ENCODE data around the gene HS3ST2. TPM values are rescaled to one million over a fixed set of nuclear protein-coding genes. Genes with fewer than 3 reads are reported as not detected.

HS3ST2 gene
- polyA plus RNA-seq, 1 experiment, result not detected

GRCh38 chr16:22901563-22901962, 87.6 kb downstream of the HS3ST2 start:
- Histone ChIP-seq H3K27me3 (ENCODE audit: control insufficient read depth, insufficient read depth, low read length) (no peaks in the 10 kb centered on the region), H3K4me3 (ENCODE audit: low read depth, low read length) (no peak overlapping the region), H3K9me3 (ENCODE audit: control insufficient read depth, insufficient read depth, low read length) (no peaks in the 10 kb centered on the region), H3K27ac (ENCODE audit: low read depth, low read length) (no peak overlapping the region)
- no peak for DNase-seq (ENCODE audit: low read depth, low spot score)
- no peak for TF ChIP-seq CTCF (IDR thresholded peaks at IDR 0.05; ENCODE audit: low read depth, low read length)
- POLR2A ChIA-PET, result no interaction called here
- CTCF ChIA-PET, result interaction anchor here (8.5 kb wide), 1 partner anchor 534 kb away, joined by 62 read pairs; no protein-coding TSS in a partner anchor

- CTCF ChIA-PET, result no interaction called here
- Histone ChIP-seq H3K4me3 (ENCODE audit: low read depth, low read length) (no peak overlapping the region), H3K9me3 (ENCODE audit: control insufficient read depth, insufficient read depth, low read length) (no peaks in the 10 kb centered on the region), H3K27ac (ENCODE audit: low read depth, low read length) (no peak overlapping the region), H3K27me3 (ENCODE audit: control insufficient read depth, insufficient read depth, low read length) (no peaks in the 10 kb centered on the region)
- DNase-seq (ENCODE audit: low read depth, low spot score), result no peak
- POLR2A ChIA-PET, result no interaction called here
- TF ChIP-seq CTCF (IDR thresholded peaks at IDR 0.05; ENCODE audit: low read depth, low read length), result no peak
Observed at GRCh38 chr16:22903716-22904115, 89.8 kb downstream of the HS3ST2 start.

- ChIA-PET POLR2A (no interaction called here), CTCF (interaction anchor here (1.6 kb wide), 1 partner anchor 13 kb away, joined by 4 read pairs; no protein-coding TSS in a partner anchor)
- no peaks in the 10 kb centered on the region for H3K27me3 ChIP-seq (ENCODE audit: control insufficient read depth, insufficient read depth, low read length)
- DNase-seq (ENCODE audit: low read depth, low spot score), result no peak
- H3K9me3 ChIP-seq (ENCODE audit: control insufficient read depth, insufficient read depth, low read length), result no peaks in the 10 kb centered on the region; the same call in 1 of the 2 replicates
- H3K4me3 ChIP-seq (ENCODE audit: low read depth, low read length), result no peak overlapping the region
- no peak overlapping the region for H3K27ac ChIP-seq (ENCODE audit: low read depth, low read length)
- TF ChIP-seq CTCF (IDR thresholded peaks at IDR 0.05; ENCODE audit: low read depth, low read length), result no peak
Observed at GRCh38 chr16:22912654-22913053, 98.7 kb downstream of the HS3ST2 start.

- no peak overlapping the region for H3K27ac ChIP-seq (ENCODE audit: low read depth, low read length)
- no peak overlapping the region for H3K4me3 ChIP-seq (ENCODE audit: low read depth, low read length)
- ChIA-PET POLR2A (no interaction called here), CTCF (interaction anchor here (0.7 kb wide), 1 partner anchor 586 kb away, joined by 5 read pairs; no protein-coding TSS in a partner anchor)
- no peaks in the 10 kb centered on the region for H3K27me3 ChIP-seq (ENCODE audit: control insufficient read depth, insufficient read depth, low read length)
- H3K9me3 ChIP-seq (ENCODE audit: control insufficient read depth, insufficient read depth, low read length), result no peaks in the 10 kb centered on the region; the same call in 1 of the 2 replicates
- TF ChIP-seq CTCF (IDR thresholded peaks at IDR 0.05; ENCODE audit: low read depth, low read length), result no peak
- no peak for DNase-seq (ENCODE audit: low read depth, low spot score)
Observed at GRCh38 chr16:22915003-22915402, 101.0 kb downstream of the HS3ST2 start.

- ChIA-PET POLR2A (no interaction called here), CTCF (interaction anchor here (1.3 kb wide), 1 partner anchor 25 kb away, joined by 3 read pairs; no protein-coding TSS in a partner anchor)
- Histone ChIP-seq H3K27ac (ENCODE audit: low read depth, low read length) (no peak overlapping the region), H3K27me3 (ENCODE audit: control insufficient read depth, insufficient read depth, low read length) (no peaks in the 10 kb centered on the region), H3K4me3 (ENCODE audit: low read depth, low read length) (no peak overlapping the region), H3K9me3 (ENCODE audit: control insufficient read depth, insufficient read depth, low read length) (no peaks in the 10 kb centered on the region)
- no peak for TF ChIP-seq CTCF (IDR thresholded peaks at IDR 0.05; ENCODE audit: low read depth, low read length)
- DNase-seq (ENCODE audit: low read depth, low spot score), result no peak
Observed at GRCh38 chr16:22923491-22923890, 109.5 kb downstream of the HS3ST2 start.

All from AG04450 (cell line).